ENCODE data around the gene TRMT10C. TPM values are rescaled to one million over a fixed set of nuclear protein-coding genes. Genes with fewer than 3 reads are reported as not detected.

TRMT10C gene
- total and polyA plus RNA-seq, 9 of the 15 experiments (the other 6 are each of a cell fraction or from before 2014, with no cell fraction given), result 48.6 to 106 (median 63.9) TPM

DNA sequence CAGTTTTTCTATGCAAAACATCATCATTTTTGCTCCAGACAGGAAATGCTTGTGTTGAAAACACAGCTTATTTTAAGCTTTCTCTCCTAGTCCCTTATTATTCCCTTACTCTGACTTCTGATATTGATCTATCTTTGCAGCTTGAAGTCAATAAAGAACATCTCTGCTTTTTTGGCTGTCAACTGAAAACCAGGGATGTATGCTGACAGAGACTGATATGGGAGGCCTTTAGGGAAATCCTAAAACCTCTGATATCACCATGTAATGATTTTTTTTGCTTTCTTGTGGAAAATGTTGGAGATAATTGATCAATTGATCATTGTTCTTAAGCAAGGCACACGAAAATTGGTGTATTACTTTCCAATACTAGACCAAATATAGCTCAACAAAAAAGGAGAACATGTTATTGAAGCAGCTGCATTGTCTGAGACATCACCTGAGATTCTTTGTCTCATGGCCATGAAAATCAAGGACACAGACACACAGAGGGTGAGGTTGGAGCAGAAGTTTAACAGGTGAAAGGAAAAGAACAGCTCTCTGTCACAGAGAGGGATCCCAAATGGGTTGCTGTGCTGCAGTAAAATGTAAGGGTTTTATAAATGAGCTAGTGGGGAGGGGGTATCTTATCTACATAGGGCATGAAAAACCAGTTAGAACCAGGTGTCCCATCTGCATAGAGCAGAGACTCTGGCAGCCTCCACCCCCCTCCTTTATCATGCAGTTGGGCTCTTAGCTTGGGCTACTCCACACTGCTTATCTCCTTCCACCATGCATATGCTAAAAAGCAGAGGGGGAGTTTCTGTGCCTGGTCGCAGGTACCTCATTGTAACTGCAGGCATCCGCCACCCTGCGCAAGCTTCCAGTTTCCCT lies 31.6 kb upstream of the TRMT10C start (continued):
- TF ChIP-seq TAF15 (IDR thresholded peaks at IDR 0.05; ENCODE audit: low read depth, low read length) (no peak), SMAD1 (IDR thresholded peaks at IDR 0.05; ENCODE audit: low read depth, low read length, partially characterized antibody) (peak; percentile 73), NFIX (CRISPR knock-in tag; IDR thresholded peaks at IDR 0.05; ENCODE audit: low read depth) (no peak), DNMT1 (IDR thresholded peaks at IDR 0.05) (no peak), MAFK (IDR thresholded peaks at IDR 0.05; ENCODE audit: low read length) (no peak), PHTF2 (CRISPR knock-in tag; IDR thresholded peaks at IDR 0.05) (no peak)

DNA sequence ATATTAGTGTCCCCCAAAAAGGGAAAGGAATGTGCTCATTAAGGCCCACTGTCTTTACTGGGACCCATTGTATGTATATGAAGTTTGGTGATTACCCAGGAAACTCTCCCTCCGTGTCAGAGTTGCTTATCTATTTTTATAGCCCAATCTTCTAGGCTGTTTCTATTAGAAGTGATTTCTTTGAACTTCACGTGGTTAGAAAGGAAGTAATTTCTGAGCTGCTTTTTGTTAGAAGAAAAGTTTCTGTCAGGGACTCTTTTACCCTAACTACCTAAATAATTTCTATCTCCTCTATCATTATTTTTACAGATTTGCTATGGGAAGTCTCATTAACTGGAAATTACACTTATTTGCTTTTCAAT lies 31.0 kb upstream of the TRMT10C start:
- Histone ChIP-seq H3K36me3 (ENCODE audit: control insufficient read depth, insufficient read depth, low read length) (no peaks in the 10 kb centered on the region), H3K79me2 (ENCODE audit: control insufficient read depth, insufficient read depth, low read length) (no peaks in the 10 kb centered on the region), H4K20me1 (replicated peaks; ENCODE audit: control insufficient read depth, insufficient read depth, low read length) (no peaks in the 10 kb centered on the region), H3K4me2 (ENCODE audit: insufficient read depth, low read length) (peak overlapping the region; percentile 64), H3K4me3 (no peak overlapping the region), H3K9ac (ENCODE audit: insufficient read depth in 1 of 2, low read depth in 2 of 2, low read length in 2 of 2) (peak overlapping the region in 1 of 2 experiments; percentile 6; a peak in 1 of 4 replicates), H3K27ac (ENCODE audit: extremely low read depth, low read depth, low read length) (peak overlapping the region; percentile 51), H3K4me1 (replicated peaks in 1 of 2; ENCODE audit: control insufficient read depth in 2 of 2, insufficient read depth in 2 of 2, low read length in 2 of 2) (peaks cover 10 to 57% of the 10 kb centered on the region in 2 experiments), H3K9me3 (replicated peaks; ENCODE audit: control insufficient read depth, insufficient read depth, low read depth, low read length) (0 out of 2 replicates have a peak, but pooled peaks cover 2% of the 10 kb centered on the region), H3K27me3 (ENCODE audit: control insufficient read depth in 2 of 2, insufficient read depth in 2 of 2, low read length in 2 of 2) (no peaks in the 10 kb centered on the region), H3K9me1 (ENCODE audit: control insufficient read depth, insufficient read depth, low read length) (no peaks in the 10 kb centered on the region), H2AFZ (ENCODE audit: low read depth, low read length) (peak overlapping the region; percentile 44; the same call in 1 of the 2 replicates)
- 7% methylated on average over 2 of the region's 2 CpGs for WGBS (ENCODE audit: insufficient coverage, low coverage, missing lambda C conversion rate)
- POLR2A ChIA-PET, result interaction anchor here (1.3 to 1.4 kb wide), 3 partner anchors 9 to 18 kb away, joined by 3 to 8 read pairs (median 6); partner anchors contain the start of gene SENP7
- peak; percentile 5; the same call in 2 of the 3 replicates for ATAC-seq
- in situ Hi-C loops (cut with MboI), result no loop called here
- DNase-seq (ENCODE audit: extremely low read depth in 1 of 4, low spot score in 3 of 4), result no peak
- no peak for FAIRE-seq
- CTCF ChIA-PET (ENCODE audit: low intra/inter-chr PET ratio), result no interaction called here
- intact Hi-C loops (cut with micrococcal nuclease), result loop anchor here (2.0 kb wide), 1 partner anchor 18 kb away; the partner anchor contains the start of gene SENP7
- BruUV-seq (replicated peaks), result no TSS peak
- no peak for TF ChIP-seq ZNF707 (CRISPR knock-in tag; conservative IDR thresholded peaks at IDR 0.05)
- peak in 1 of 2 experiments; percentile 3; a peak in 2 of 4 replicates for TF ChIP-seq NRF1 (conservative IDR thresholded peaks at IDR 0.05 in 1 of 2, IDR thresholded peaks at IDR 0.05 in 1 of 2)
- TF ChIP-seq FOXJ2 (tag; IDR thresholded peaks at IDR 0.05), result no peak
- TF ChIP-seq DPF2 (IDR thresholded peaks at IDR 0.05), result peak; percentile 44; the same call in 1 of the 2 replicates
- 0 out of 4 replicates have a peak, but pooled peaks of 1 of the 2 experiments have one; percentile 38 for TF ChIP-seq NONO (IDR thresholded peaks at IDR 0.05; ENCODE audit: low read depth in 2 of 2, low read length in 1 of 2)
- no peak for TF ChIP-seq RBM15 (IDR thresholded peaks at IDR 0.05; ENCODE audit: insufficient read depth, low read length)
- TF ChIP-seq GATAD2B (IDR thresholded peaks at IDR 0.05; ENCODE audit: borderline replicate concordance), result 0 out of 2 replicates have a peak, but pooled peaks have one; percentile 48
- TF ChIP-seq SMARCC2 (IDR thresholded peaks at IDR 0.05; ENCODE audit: low read depth), result 0 out of 2 replicates have a peak, but pooled peaks have one; percentile 10
- 0 out of 2 replicates have a peak, but pooled peaks have one; percentile 3 for TF ChIP-seq ETV1 (tag; conservative IDR thresholded peaks at IDR 0.05; ENCODE audit: low read depth)
- TF ChIP-seq ZNF76 (CRISPR knock-in tag; IDR thresholded peaks at IDR 0.05; ENCODE audit: borderline replicate concordance), result no peak
